DND-41 (cell line): ENCODE results near the gene JAK1.

ENCODE experiments used
- EZH2 ChIP-seq: IDR thresholded peaks from 3 replicates; pipeline ENCODE4 v1.6.1; 2012; ENCODE audit warnings: borderline replicate concordance, low read depth, mild to moderate bottlenecking, moderate library complexity, low read length, inconsistent platforms; ENCODE audit not compliant: severe bottlenecking
- TF ChIP-seq, protein P1 (sequence below): IDR thresholded peaks from 2 replicates; pipeline ENCODE4 v1.5.1; 2012; ENCODE audit warnings: borderline replicate concordance, low read length, moderate library complexity, mild to moderate bottlenecking; ENCODE audit not compliant: poor library complexity, severe bottlenecking; ENCODE audit errors: extremely low read depth

DNA sequence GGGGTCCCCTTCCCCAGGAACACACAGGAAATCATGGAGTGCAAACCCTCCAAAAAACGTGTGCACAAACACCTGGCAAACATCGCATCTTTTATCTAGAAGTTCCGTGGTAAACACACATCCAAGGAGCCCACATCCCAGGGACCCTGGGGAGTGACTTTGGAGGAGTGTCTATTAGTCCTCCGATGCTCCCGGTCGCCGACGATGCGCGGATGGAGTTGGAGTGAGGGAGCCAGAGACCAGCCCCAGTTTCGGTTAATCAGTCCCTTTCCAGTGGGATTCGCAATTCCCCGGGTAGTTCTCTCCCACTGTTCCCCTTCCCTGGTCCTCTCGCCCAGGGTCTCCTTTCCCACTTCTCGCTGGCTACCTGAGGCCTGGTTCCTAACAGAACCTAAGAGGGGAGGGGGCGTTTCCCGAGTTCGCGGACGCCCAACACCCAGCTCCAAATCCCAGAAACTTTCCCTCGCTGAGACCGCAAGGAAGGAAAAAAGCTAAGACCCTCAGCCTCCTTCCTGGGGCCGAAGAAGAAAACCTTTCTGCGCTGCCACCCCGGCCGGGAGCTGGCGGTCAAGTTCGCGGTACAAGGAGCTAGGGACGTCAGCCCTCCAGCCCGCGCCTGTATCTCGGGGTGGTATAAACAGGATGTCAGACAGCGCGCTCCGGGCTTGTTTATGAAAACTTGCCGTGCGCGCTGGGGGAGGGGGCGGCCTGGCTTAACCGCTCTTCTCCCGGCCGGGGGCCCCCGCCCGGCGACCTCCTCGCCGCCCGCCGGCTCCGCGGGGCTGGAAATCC, 787 bp downstream of the JAK1 start:
- TF ChIP-seq, protein P1, sequence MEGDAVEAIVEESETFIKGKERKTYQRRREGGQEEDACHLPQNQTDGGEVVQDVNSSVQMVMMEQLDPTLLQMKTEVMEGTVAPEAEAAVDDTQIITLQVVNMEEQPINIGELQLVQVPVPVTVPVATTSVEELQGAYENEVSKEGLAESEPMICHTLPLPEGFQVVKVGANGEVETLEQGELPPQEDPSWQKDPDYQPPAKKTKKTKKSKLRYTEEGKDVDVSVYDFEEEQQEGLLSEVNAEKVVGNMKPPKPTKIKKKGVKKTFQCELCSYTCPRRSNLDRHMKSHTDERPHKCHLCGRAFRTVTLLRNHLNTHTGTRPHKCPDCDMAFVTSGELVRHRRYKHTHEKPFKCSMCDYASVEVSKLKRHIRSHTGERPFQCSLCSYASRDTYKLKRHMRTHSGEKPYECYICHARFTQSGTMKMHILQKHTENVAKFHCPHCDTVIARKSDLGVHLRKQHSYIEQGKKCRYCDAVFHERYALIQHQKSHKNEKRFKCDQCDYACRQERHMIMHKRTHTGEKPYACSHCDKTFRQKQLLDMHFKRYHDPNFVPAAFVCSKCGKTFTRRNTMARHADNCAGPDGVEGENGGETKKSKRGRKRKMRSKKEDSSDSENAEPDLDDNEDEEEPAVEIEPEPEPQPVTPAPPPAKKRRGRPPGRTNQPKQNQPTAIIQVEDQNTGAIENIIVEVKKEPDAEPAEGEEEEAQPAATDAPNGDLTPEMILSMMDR = no peak
- no peak for TF ChIP-seq EZH2
